ENCODE measurements around the gene ARHGAP31. TPM values are rescaled to one million over a fixed set of nuclear protein-coding genes. Genes with fewer than 3 reads are reported as not detected.

The ARHGAP31 gene
- total and polyA plus RNA-seq, 2 donors (not counting 1 experiment from before 2014, with no cell fraction given) = 3.5 to 8.1 TPM

- Histone ChIP-seq H3K27me3 (ENCODE audit: control insufficient read depth, insufficient read depth, low read length) (no peaks in the 10 kb centered on the region), H3K27ac (ENCODE audit: insufficient read depth, low read length) (no peak overlapping the region), H3K36me3 (ENCODE audit: control insufficient read depth, insufficient read depth, low read length) (peaks cover 6% of the 10 kb centered on the region), H3K9ac (ENCODE audit: insufficient read depth, low read length) (no peak overlapping the region), H3K9me3 (ENCODE audit: control insufficient read depth, insufficient read depth, low read depth, low read length) (no peaks in the 10 kb centered on the region), H4K20me1 (ENCODE audit: control insufficient read depth, extremely low read depth, insufficient read depth, low read length) (no peaks in the 10 kb centered on the region), H3K79me2 (ENCODE audit: control insufficient read depth, insufficient read depth, low read length) (no peaks in the 10 kb centered on the region), H3K4me3 (replicated peaks in 1 of 4; ENCODE audit: control extremely low read depth in 1 of 4, insufficient read depth in 1 of 4, low read depth in 3 of 4, low read length in 4 of 4) (no peak overlapping the region), H3K4me2 (ENCODE audit: extremely low read depth, insufficient read depth, low read length) (no peak overlapping the region), H2AFZ (ENCODE audit: low read length) (no peak overlapping the region), H3K4me1 (ENCODE audit: control insufficient read depth, extremely low read depth, insufficient read depth, low read length) (no peaks in the 10 kb centered on the region)
- TF ChIP-seq CTCF (conservative IDR thresholded peaks at IDR 0.05 in 1 of 2, IDR thresholded peaks at IDR 0.05 in 1 of 2; ENCODE audit: low read depth in 1 of 2, low read length in 2 of 2) = no peak
- no peak for TF ChIP-seq EZH2 (IDR thresholded peaks at IDR 0.05; ENCODE audit: low read length, missing control alignments)
- DNase-seq (ENCODE audit: low read depth in 2 of 2) = no peak
These were observed 109.0 kb downstream of the ARHGAP31 start for GRCh38 chr3:119403201-119403600.

- TF ChIP-seq CTCF (conservative IDR thresholded peaks at IDR 0.05 in 1 of 2, IDR thresholded peaks at IDR 0.05 in 1 of 2; ENCODE audit: low read depth in 1 of 2, low read length in 2 of 2) = no peak
- TF ChIP-seq EZH2 (IDR thresholded peaks at IDR 0.05; ENCODE audit: low read length, missing control alignments) = no peak
- no peaks in the 10 kb centered on the region for H3K27me3 ChIP-seq (ENCODE audit: control insufficient read depth, insufficient read depth, low read length)
- H3K9ac ChIP-seq (ENCODE audit: insufficient read depth, low read length) = no peak overlapping the region
- no peaks in the 10 kb centered on the region for H3K9me3 ChIP-seq (ENCODE audit: control insufficient read depth, insufficient read depth, low read depth, low read length)
- peaks cover 4% of the 10 kb centered on the region for H3K36me3 ChIP-seq (ENCODE audit: control insufficient read depth, insufficient read depth, low read length)
- DNase-seq (ENCODE audit: low read depth in 2 of 2) = peak in 1 of 2 donors; percentile 9
- no peaks in the 10 kb centered on the region for H4K20me1 ChIP-seq (ENCODE audit: control insufficient read depth, extremely low read depth, insufficient read depth, low read length)
- no peak overlapping the region for H2AFZ ChIP-seq (ENCODE audit: low read length)
- no peaks in the 10 kb centered on the region for H3K79me2 ChIP-seq (ENCODE audit: control insufficient read depth, insufficient read depth, low read length)
- H3K4me2 ChIP-seq (ENCODE audit: extremely low read depth, insufficient read depth, low read length) = no peak overlapping the region
- H3K27ac ChIP-seq (ENCODE audit: insufficient read depth, low read length) = no peak overlapping the region
- no peak overlapping the region for H3K4me3 ChIP-seq (replicated peaks in 1 of 4; ENCODE audit: control extremely low read depth in 1 of 4, insufficient read depth in 1 of 4, low read depth in 3 of 4, low read length in 4 of 4)
- no peaks in the 10 kb centered on the region for H3K4me1 ChIP-seq (ENCODE audit: control insufficient read depth, extremely low read depth, insufficient read depth, low read length)
These were observed 111.1 kb downstream of the ARHGAP31 start for GRCh38 chr3:119405315-119405714.

GRCh38 chr3:119408243-119408950 lies 114.2 kb downstream of the ARHGAP31 start:
- no peaks in the 10 kb centered on the region for H3K9me3 ChIP-seq (ENCODE audit: control insufficient read depth, insufficient read depth, low read depth, low read length)
- no peaks in the 10 kb centered on the region for H3K27me3 ChIP-seq (ENCODE audit: control insufficient read depth, insufficient read depth, low read length)
- TF ChIP-seq CTCF (conservative IDR thresholded peaks at IDR 0.05 in 1 of 2, IDR thresholded peaks at IDR 0.05 in 1 of 2; ENCODE audit: low read depth in 1 of 2, low read length in 2 of 2) (no peak), EZH2 (IDR thresholded peaks at IDR 0.05; ENCODE audit: low read length, missing control alignments) (no peak)
- no peak overlapping the region for H3K27ac ChIP-seq (ENCODE audit: insufficient read depth, low read length)
- H3K4me3 ChIP-seq (replicated peaks in 1 of 4; ENCODE audit: control extremely low read depth in 1 of 4, insufficient read depth in 1 of 4, low read depth in 3 of 4, low read length in 4 of 4) = no peak overlapping the region
- no peaks in the 10 kb centered on the region for H3K79me2 ChIP-seq (ENCODE audit: control insufficient read depth, insufficient read depth, low read length)
- DNase-seq (ENCODE audit: low read depth in 2 of 2) = no peak
- no peaks in the 10 kb centered on the region for H4K20me1 ChIP-seq (ENCODE audit: control insufficient read depth, extremely low read depth, insufficient read depth, low read length)
- H3K4me1 ChIP-seq (ENCODE audit: control insufficient read depth, extremely low read depth, insufficient read depth, low read length) = no peaks in the 10 kb centered on the region
- H3K9ac ChIP-seq (ENCODE audit: insufficient read depth, low read length) = no peak overlapping the region
- H2AFZ ChIP-seq (ENCODE audit: low read length) = no peak overlapping the region
- H3K4me2 ChIP-seq (ENCODE audit: extremely low read depth, insufficient read depth, low read length) = no peak overlapping the region
- no peaks in the 10 kb centered on the region for H3K36me3 ChIP-seq (ENCODE audit: control insufficient read depth, insufficient read depth, low read length)
